ENCODE data around the gene ATP5MC3.
"Not testable (repeated sequence)": the region's sequence is repeated elsewhere in the genome, so short reads cannot be mapped to it uniquely, and the experiment has no call there.

The ATP5MC3 gene

DNA sequence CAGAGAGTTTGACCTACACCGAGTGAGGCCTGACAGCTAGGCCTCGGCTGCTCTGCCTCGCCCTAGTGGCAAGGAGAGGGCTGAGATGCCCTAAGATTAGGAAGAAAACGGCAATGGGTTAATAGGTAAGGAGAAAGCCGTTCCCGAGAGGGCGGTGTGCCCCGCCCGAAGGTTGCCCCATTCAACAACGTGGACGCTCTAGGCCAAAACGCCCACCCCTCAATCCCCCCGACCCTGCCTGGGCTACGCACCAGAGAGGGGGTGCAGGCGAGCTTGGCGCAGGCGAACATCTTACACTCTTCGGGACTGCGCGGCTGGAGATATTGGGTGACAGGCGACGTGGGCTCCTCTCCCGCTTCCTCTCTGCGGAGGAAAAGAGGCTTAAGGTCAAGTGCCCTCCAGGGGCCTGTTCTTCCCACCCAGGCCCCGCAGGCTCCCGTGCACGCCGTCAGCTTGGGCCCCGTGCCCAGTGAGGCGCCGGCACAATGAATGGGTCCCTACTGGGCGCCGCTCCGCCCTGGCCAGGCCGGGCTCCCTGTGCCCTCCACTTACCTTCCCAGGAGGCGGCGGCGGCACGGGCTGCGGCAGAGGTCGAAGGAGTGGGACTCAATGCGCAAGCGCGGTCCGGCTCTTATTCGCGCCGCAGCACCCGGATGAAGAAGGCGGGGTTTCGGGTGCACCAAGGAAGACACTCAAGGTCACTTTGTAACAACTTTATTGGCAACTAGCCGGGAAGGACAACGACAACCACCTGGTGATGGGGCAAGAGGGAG is at the start of gene ATP5MC3:
TSS of gene ATP5MC3 (minus strand) at position 607 of the 773 bp plus-strand sequence. CDS start at position 290, 317 bp downstream.
- H3K27ac ChIP-seq: peak within 1 kb of the TSS; percentile 60
- peak; percentile 73 for DNase-seq (ENCODE audit: low read depth, low spot score)

DNA sequence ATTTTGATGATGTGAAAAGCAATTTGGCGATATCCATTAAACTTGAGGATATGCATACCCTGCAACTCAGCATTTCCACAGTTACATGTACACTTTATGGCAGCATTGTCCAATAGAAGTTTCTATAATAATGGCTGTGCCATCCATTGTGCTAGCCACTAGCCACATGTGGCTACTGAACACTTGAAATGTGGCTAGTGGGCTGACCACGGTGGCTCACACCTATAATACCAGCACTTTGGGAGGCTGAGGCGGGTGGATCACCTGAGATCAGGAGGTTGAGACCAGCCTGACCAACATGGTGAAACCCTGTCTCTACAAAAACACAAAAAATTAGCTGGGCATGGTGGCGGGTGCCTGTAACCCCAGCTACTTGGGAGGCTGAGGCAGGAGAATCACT is 47.1 kb upstream of the ATP5MC3 start:
- DNase-seq (ENCODE audit: low read depth, low spot score); H3K27ac ChIP-seq: not testable (repeated sequence)

DNA sequence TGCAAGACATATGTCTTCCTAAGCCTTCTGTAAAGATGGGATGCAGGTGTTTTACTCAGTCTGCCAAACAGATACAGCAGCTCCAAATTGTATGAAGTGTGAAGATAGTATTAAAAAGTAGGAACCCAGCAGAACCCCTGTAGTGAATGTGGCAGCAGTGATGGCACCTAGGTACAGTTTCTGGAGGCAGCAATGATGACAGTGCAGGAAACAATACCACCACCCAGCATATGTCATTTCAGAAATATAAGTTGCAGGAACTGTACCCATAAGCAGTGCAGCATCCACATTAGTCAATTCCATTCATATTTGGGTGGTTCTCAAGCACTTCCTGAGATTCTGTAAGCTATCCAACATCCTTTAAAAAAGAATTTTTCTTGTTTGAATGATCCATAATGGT is 46.7 kb upstream of the ATP5MC3 start:
- no peak overlapping the region for H3K27ac ChIP-seq
- DNase-seq (ENCODE audit: low read depth, low spot score): no peak

DNA sequence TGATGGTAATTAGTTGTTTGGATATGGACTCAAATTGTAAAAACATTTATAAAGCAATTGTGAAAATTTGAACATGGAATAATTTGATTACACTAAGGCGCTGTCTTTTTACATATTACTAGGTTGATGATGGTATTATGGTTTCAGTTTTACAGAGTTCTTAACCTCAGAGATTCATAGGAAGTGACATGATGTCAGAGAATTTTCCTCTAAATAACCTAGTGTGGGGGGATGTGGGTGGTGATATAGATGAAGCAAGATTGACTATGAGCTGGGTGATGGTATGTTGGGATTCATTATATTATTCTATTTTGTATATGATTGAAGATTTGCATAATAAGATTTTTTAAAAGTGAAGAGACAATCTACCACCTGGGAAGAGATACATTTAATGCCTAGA is 45.9 kb upstream of the ATP5MC3 start:
- no peak overlapping the region for H3K27ac ChIP-seq
- no peak for DNase-seq (ENCODE audit: low read depth, low spot score)

DNA sequence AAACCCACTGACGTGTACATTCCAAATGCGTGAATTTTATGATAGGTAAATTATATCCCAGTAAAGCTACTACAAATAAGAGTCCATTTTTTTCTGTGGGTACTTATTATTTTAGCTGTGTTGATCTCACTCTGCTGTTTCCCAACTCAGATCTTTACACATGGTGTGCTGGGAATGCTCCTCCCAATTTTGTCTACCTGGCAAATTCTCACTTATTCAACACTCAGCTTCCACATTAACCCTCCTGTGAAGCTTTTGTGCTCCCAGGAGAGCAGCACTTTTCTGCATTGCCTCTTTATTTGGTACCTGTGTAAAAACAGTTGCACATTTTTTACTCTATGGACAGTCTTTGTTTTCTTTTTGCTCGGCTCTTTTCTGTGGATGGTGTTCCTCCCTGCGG is 38.6 kb upstream of the ATP5MC3 start:
- H3K27ac ChIP-seq: no peak overlapping the region
- DNase-seq (ENCODE audit: low read depth, low spot score): no peak

DNA sequence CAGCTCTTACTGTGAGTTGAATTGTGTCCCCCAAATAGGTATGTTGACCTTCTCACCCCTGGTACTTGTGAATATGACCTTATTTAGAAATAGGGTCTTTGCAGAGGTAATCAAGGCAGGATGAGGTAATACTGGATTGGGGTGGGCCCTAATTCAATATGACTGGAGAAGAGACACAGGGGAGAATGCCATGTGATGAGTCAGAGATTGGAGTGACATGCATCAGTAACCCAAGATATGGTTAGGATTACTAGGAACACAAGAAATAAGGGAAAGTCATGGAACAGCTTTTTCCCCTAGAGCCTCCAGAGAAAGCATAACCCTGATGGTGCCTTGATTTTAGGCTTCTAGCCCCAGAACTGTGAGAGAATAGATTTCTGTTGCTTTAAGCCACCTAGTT is 37.0 kb upstream of the ATP5MC3 start:
- H3K27ac ChIP-seq: no peak overlapping the region
- no peak for DNase-seq (ENCODE audit: low read depth, low spot score)

DNA sequence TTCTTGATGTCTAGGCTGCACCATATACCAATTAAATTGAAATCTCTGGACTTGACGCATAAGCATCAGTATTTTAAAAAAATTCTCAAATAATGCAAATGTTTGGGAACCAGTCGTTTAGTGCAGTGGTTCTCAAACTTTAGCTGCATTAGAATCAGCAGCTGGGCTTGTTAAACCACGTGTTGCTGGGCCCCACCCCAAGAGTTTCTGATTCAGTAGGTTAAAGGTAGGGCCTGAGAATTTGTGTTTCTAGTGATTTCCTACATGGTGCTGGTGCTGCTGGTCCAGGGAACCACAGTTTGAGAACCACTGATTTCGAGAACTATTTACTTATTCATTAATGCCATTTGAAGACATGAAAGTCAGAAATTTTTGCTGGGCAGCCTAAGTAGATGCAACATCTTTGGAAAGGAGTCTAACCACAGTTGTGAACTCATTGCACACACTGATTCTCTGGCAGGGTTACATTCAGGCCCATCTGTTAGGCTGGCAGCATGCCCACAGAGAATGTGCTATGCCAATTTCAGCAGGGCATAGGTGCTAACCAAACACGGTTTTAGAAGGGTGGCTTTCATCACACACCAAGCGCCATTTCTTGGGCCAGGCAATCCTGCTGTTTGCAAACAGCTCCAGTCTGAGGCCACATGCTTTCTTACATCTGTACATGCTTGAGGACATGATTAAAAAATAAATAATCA is 26.4 kb upstream of the ATP5MC3 start:
- DNase-seq (ENCODE audit: low read depth, low spot score): no peak
- no peak overlapping the region for H3K27ac ChIP-seq

DNA sequence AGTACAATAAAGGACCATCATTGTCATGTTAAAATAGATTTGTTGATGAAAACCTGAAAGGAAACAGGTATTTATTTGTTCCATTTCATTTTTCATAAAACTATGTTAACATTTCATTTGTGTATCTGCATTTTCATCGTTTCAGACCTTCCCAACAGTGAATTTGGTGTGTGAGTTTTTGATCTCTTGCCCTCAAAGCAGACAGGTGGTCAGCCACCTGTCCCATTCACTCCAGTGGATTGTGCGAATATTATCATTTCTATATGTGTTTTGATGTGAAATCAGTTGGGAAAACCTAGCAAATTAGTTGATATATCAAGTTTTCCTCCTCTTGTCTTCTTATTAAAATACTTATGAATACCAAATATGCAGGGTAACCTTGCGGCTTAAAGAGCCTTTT is 25.4 kb upstream of the ATP5MC3 start:
- DNase-seq (ENCODE audit: low read depth, low spot score): no peak
- H3K27ac ChIP-seq: no peak overlapping the region

DNA sequence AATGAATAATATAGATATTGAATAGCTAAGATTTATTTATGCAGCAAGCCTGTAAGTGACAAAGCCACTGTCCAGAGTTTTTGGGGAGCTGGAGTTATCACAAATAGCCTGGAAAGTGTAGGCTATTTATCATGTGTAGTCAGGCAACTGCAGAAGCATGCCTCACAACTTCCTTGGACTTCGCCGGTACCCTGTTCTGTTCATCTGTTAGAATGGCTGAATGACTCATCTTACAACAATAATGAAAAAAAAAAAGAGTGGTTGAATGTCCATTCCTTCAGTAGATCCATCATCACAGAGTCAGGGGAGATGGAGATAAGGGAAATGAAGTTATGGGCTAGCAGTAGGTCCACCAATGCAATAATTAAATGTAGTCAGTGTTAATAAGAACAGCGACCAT is 24.0 kb upstream of the ATP5MC3 start:
- no peak overlapping the region for H3K27ac ChIP-seq
- DNase-seq (ENCODE audit: low read depth, low spot score): no peak

DNA sequence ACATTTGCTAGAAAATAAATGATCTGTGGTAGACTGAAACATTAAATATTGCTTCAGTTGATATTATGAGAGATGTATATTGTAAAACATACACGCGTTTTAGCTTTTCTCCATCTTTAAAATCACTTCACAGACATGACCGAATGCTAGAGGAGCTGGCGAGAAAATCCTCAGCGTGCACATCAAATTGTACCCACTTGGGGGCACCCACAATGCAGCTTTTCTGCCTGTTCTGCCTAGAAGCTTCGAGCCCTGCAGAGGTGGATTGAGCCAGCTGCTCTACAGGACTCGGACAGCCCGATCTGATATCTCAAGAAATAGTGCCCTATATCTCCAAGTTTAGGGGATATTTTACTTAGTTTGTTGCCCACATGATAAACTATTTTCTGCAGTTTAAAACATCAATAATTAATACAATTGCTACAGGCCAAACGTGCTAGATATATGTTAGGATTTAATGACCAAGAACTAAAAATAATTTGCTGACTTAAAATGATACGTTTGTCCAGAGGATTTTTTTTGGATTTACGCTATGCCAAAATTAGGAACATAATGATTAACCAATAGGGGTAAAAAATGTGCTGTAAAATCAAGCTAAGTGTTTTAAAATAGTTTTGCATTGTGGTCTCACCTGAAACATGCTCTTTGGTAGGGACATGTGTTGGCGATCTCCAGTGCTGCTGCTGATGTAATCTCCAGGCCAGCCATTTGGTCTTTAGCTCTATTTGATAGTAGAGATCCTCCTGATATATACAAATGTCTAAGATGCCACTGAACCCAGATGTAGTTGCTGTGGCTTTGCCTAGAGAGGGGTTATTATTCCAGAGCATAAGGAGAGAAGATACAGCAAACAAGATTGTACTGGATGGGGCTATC is 22.3 kb upstream of the ATP5MC3 start:
- H3K27ac ChIP-seq: no peak overlapping the region
- no peak for DNase-seq (ENCODE audit: low read depth, low spot score)

DNA sequence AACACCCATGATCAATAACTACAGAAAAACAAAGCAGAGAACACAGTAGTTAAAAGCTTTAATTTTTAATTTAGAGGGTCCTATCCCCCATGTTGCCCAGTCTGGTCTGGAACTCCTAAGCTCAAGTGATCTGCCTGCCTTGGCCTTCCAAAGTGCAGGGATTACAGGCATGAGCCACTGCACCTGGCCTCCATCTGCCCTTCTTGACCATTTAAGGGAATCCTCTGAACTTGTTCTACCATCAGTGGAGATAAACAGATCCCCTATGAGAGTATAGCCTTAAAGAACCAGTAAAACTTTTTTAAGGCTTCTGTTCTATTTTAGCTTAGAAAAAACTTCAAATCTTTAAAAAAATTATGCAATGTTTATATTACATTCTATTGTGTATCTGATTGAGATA is 13.5 kb upstream of the ATP5MC3 start:
- no peak overlapping the region for H3K27ac ChIP-seq
- no peak for DNase-seq (ENCODE audit: low read depth, low spot score)

DNA sequence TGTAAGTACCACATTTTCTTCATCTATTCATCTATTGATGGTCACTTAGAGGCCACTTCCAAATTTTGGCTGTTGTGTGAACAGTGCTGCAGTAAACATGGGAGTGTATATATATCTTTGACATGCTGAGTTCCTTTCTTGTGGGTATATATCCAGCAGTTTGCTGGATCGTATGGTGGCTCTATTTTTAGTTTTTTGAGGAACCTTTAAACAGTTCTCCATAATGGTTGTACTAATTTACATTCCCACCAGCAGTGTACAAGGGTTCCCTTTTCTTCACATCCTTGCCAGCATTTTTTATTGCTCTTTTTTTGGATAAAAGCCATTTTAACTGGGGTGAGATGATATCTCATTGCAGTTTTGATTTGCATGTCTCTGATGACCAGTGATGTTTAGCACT is 7.3 kb upstream of the ATP5MC3 start:
- no peak overlapping the region for H3K27ac ChIP-seq
- DNase-seq (ENCODE audit: low read depth, low spot score): no peak

DNA sequence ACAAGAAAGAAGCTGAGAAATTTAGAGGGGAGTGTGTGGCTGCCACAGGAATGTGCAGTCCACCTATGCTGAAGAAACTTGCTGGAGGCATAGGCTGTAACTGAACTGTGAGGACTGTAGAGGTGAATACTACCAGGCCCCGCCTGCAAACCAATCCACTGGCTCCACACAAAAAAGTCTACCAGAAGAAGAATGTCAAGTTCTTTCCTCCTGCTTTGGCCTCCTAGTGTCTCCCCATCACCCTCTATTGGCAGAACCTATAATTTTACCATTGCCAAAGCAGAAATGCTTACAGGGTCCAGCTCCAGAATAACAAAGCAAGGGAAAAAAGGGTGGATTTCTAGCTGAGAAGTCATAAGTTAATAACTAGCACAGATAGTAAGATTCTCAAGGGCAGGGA is 5.9 kb upstream of the ATP5MC3 start:
- DNase-seq (ENCODE audit: low read depth, low spot score): no peak
- no peak overlapping the region for H3K27ac ChIP-seq

DNA sequence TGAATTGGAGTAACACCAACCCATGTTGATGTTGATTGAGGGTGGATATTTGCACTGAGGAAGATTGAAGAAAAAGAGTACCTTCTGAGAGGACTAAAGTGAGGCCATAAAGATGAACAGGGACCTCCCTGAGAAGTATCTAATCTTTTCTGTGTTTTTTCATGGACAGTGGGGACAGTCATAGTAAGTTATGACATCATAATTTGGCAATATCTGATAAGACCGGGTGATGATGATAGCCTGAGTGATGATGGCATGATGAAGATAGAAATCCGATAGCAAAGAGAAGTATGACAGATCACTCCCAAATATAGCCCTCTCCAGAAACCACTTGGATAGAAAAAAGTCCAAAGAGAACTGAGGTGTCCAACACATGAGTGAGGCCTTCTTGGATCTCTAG is 2.2 kb upstream of the ATP5MC3 start:
- no peak for DNase-seq (ENCODE audit: low read depth, low spot score)
- H3K27ac ChIP-seq: no peak overlapping the region

DNA sequence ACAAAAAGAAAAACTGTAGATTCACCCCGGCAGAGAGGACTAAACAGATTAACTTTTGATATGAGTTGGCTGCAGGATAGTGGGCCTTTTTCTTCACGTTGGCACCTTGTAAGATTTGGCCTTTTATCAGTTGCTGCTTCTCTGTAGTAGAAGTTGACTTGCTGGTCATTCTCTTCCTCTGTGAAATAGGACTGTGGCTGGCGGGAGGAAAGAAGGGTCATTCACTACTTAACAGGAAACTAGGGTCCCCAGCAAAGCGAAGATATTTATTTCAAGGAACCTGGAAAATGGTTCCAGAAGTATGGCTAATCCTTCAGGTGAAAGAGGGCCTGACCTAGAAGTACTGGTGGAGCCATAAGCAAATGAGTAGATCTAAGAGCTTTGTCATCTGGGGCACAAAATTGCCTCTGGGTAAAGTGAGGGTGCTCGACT is 383 bp upstream of the ATP5MC3 start:
- peak overlapping the region; percentile 60 for H3K27ac ChIP-seq

DNA sequence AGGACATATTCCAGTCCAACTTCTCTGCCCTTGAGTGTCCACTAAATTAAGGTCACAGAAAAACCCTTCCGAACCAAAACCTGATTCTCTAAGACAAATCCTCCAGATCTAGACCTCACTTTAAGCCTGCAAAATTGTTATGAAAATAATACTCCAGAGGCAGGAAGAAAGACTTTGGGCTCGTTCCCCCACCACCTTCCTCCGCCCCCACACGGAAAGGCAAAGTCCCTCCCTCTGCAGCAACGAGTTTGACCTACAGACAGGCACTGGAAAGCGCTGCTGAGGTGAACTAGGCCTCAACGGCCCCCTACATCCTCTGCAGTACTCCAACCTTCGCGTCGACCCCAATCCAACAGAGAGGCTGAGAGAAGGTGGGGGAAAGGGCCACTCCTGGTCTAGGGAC is 808 bp downstream of the ATP5MC3 start:
- H3K27ac ChIP-seq: peak overlapping the region; percentile 60
- DNase-seq (ENCODE audit: low read depth, low spot score): no peak

More for the DNA sequence above, 383 bp upstream of the ATP5MC3 start:
- no peak for DNase-seq (ENCODE audit: low read depth, low spot score)

DNA sequence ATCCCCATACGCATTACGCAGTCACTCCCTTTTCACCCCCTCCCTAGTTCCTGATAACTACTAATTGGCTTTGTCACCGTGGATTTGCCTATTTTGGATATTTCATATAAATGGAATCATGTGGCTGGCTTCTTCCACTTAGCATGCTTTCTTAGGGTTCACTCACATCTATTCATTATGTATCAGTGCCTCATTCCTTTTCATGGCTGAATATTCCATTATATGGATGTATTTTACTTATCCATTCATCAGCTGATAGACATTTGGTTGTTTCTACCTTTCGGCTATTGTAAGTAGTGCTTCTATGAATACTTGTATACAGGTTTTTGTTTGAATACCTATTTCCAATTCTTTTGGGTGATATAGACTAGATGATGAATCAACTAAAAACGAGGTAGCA is 4.9 kb downstream of the ATP5MC3 start:
- no peak overlapping the region for H3K27ac ChIP-seq
- DNase-seq (ENCODE audit: low read depth, low spot score): no peak

DNA sequence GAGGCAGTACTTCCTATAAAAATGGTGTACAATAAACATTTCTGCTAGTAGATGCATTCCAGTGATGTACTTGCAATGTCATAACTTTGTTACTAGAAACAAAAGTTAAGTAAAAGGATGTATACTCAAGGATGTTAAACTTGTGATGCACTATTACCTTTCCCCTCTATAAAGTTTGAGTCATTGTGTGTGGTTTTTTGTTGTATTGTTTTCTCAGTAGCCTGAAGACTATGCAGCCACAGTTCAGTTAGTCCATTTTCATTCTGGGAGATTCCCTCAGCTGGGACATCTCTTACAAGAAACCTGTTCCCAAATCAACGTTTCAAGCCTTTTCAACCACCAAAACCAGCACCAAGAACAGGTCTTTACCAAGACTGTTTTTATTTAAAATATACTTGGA is 5.6 kb downstream of the ATP5MC3 start:
- no peak for DNase-seq (ENCODE audit: low read depth, low spot score)
- no peak overlapping the region for H3K27ac ChIP-seq

DNA sequence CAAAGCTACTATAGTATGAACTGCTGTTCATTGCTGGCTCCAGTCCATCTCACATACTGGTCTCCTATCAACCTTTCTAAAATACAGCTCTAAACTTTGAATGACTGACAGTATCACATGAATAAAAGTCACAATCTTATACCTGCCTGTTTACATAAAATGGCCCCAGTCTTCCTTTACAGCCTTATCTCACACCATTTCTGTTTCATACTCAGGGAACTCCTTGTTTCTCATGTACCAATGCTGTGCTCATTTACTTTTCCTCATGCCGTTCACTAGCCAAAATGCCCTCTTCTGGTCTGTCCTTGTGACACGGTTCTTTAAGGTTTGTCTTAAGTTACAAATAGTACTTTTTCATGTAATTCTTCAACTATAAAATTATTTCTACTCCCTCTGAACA is 6.2 kb downstream of the ATP5MC3 start:
- no peak overlapping the region for H3K27ac ChIP-seq
- DNase-seq (ENCODE audit: low read depth, low spot score): no peak

DNA sequence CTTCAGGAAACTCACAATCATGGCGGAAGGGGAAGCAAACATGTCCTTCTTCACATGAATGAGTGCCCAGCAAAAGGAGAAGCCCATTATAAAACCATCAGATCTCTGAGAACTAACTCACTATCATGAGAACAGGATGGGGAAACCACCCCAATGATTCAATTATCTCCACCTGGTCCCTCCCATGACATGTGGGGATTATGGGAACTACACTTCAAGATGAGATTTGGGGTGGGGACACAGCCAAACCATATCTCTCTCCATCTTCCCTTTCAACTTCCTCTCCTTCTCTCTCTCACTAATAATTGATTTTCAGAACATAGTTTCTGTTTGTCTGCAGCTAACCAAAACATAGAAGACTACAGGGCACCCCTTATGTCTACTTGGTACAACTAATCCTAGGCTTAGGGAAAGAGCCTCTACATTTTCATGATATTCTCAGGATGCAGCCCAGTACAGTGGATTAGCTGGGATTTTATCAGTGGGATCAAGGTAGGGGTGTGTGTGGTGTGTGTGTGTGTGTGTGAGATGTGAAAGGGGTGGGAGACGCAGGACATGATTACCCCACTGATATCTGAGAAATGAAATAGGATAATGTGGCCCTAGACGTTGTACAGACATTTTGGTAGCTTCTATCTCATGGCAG is 10.7 kb downstream of the ATP5MC3 start:
- DNase-seq (ENCODE audit: low read depth, low spot score): no peak
- H3K27ac ChIP-seq: no peak overlapping the region
